Hepatocyte (in vitro differentiated cells): ENCODE data around the gene CHCHD4. TPM values are rescaled to one million over a fixed set of nuclear protein-coding genes. Genes with fewer than 3 reads are reported as not detected.

ENCODE experiments used
- DNase-seq: peaks from one replicate; pipeline ENCODE4 v3.0.0-alpha.2; 2016; ENCODE audit warnings: low spot score
- H2AFZ ChIP-seq: fragments of 200-600 bp; sonication (generic); 2 replicates; pipeline ENCODE4 v1.6.0; 2016; ENCODE audit warnings: antibody characterized with exemption, mild to moderate bottlenecking
- H3K27ac ChIP-seq: fragments of 200-600 bp; sonication (generic); 2 replicates; pipeline ENCODE4 v1.5.1; 2016; ENCODE audit warnings: mild to moderate bottlenecking
- H3K27me3 ChIP-seq: fragments of 200-600 bp; sonication (generic); 2 replicates; pipeline ENCODE4 v1.6.1; 2016
- H3K36me3 ChIP-seq: fragments of 200-600 bp; sonication (generic); replicated peaks from 2 replicates; pipeline ENCODE4 v1.5.1; 2016; ENCODE audit warnings: low read depth; ENCODE audit not compliant: insufficient read depth
- H3K4me1 ChIP-seq: fragments of 200-600 bp; sonication (generic); 2 replicates; pipeline ENCODE4 v1.5.1; 2016; ENCODE audit warnings: mild to moderate bottlenecking, moderate library complexity; ENCODE audit not compliant: insufficient read depth
- H3K4me2 ChIP-seq: fragments of 200-600 bp; sonication (generic); 2 replicates; pipeline ENCODE4 v1.6.0; 2016
- H3K4me3 ChIP-seq: fragments of 200-600 bp; sonication (generic); 2 replicates; pipeline ENCODE4 v1.5.1; 2016; ENCODE audit warnings: mild to moderate bottlenecking
- H3K79me2 ChIP-seq: fragments of 200-600 bp; sonication (generic); 2 replicates; pipeline ENCODE4 v1.6.0; 2017; ENCODE audit warnings: mild to moderate bottlenecking
- H3K9me2 ChIP-seq: fragments of 200-600 bp; sonication (generic); replicated peaks from 2 replicates; pipeline ENCODE4 v1.6.0; 2017; ENCODE audit warnings: mild to moderate bottlenecking; ENCODE audit not compliant: insufficient read depth
- H3K9me3 ChIP-seq: fragments of 200-600 bp; sonication (generic); 2 replicates; pipeline ENCODE4 v1.5.1; 2016; ENCODE audit warnings: low read depth, mild to moderate bottlenecking
- H4K20me1 ChIP-seq: fragments of 200-600 bp; sonication (generic); 2 replicates; pipeline ENCODE4 v1.6.0; 2016; ENCODE audit warnings: mild to moderate bottlenecking; ENCODE audit not compliant: insufficient read depth, poor library complexity, severe bottlenecking
- EZH2 ChIP-seq: fragments of 200-600 bp; sonication (generic); IDR thresholded peaks from 2 replicates; pipeline ENCODE4 v1.6.1; 2016; ENCODE audit warnings: antibody characterized with exemption, mild to moderate bottlenecking, borderline replicate concordance
- EZH2phosphoT487 ChIP-seq: fragments of 200-600 bp; sonication (generic); IDR thresholded peaks from one replicate; pipeline ENCODE4 v1.6.1; 2018; ENCODE audit warnings: antibody characterized with exemption, mild to moderate bottlenecking, low read depth, moderate library complexity; ENCODE audit not compliant: unreplicated experiment, severe bottlenecking
- WGBS: methylation state at CpG from one replicate; pipeline ENCODE4 v1.1.6; 2016; ENCODE audit warnings: low lambda C conversion rate; ENCODE audit errors: missing lambda C conversion rate; 5-methylcytosine and 5-hydroxymethylcytosine counted together
- polyA plus RNA-seq: library from polyadenylated mRNA; unstranded; fragments of >200 nt; fragmentation: Nextera tagmentation; extraction: Ambion mirVana; gene quantifications from 2 replicates; pipeline ENCODE4 v1.2.1, GENCODE V29; 2016
- total RNA-seq: library from RNA; depleted of rRNA; stranded (reverse); fragments of >200 nt; gene quantifications from 2 replicates; pipeline ENCODE4 v1.2.3, GENCODE V29; 2014
- TF ChIP-seq, protein P1 (sequence below): fragments of 200-600 bp; sonication (generic); IDR thresholded peaks from 2 replicates; pipeline ENCODE4 v1.5.1; 2016; ENCODE audit warnings: antibody characterized with exemption, mild to moderate bottlenecking; ENCODE audit not compliant: poor library complexity

The CHCHD4 gene
- total and polyA plus RNA-seq, 2 experiments from 2014 or later, result 15.2 to 22.8 TPM

DNA sequence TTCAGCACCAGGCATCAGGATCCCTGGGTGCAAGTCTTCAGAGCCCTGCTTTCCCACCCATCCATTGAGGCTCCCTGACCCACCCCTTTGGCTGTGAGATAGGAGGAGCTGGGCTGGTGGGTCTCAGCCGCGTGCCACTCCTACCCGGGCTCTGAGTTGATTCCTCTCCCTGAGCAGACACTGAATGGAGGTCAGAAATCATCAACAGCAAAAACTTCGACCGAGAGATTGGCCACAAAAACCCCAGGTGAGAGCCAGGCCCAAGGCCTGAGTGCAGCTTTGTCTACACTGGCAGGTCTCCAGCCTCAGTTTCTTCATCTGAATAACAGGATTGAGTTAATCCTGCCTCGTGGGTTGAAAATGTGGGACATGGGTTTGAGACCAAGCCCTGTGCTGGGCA is 8.0 kb upstream of the CHCHD4 start:
- TF ChIP-seq EZH2phosphoT487, result no peak
- no peak for TF ChIP-seq EZH2
- TF ChIP-seq, protein P1, sequence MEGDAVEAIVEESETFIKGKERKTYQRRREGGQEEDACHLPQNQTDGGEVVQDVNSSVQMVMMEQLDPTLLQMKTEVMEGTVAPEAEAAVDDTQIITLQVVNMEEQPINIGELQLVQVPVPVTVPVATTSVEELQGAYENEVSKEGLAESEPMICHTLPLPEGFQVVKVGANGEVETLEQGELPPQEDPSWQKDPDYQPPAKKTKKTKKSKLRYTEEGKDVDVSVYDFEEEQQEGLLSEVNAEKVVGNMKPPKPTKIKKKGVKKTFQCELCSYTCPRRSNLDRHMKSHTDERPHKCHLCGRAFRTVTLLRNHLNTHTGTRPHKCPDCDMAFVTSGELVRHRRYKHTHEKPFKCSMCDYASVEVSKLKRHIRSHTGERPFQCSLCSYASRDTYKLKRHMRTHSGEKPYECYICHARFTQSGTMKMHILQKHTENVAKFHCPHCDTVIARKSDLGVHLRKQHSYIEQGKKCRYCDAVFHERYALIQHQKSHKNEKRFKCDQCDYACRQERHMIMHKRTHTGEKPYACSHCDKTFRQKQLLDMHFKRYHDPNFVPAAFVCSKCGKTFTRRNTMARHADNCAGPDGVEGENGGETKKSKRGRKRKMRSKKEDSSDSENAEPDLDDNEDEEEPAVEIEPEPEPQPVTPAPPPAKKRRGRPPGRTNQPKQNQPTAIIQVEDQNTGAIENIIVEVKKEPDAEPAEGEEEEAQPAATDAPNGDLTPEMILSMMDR, result no peak
- Histone ChIP-seq H3K36me3 (no peaks in the 10 kb centered on the region), H3K9me3 (no peaks in the 10 kb centered on the region), H3K27me3 (no peaks in the 10 kb centered on the region), H3K4me1 (no peaks in the 10 kb centered on the region), H3K79me2 (peaks cover 24% of the 10 kb centered on the region), H3K27ac (no peak overlapping the region), H2AFZ (no peak overlapping the region), H3K9me2 (no peaks in the 10 kb centered on the region), H3K4me3 (no peak overlapping the region), H4K20me1 (peaks cover 5% of the 10 kb centered on the region), H3K4me2 (no peak overlapping the region)
- WGBS, result 100% methylated on average over 6 of the region's 6 CpGs
- DNase-seq, result no peak

DNA sequence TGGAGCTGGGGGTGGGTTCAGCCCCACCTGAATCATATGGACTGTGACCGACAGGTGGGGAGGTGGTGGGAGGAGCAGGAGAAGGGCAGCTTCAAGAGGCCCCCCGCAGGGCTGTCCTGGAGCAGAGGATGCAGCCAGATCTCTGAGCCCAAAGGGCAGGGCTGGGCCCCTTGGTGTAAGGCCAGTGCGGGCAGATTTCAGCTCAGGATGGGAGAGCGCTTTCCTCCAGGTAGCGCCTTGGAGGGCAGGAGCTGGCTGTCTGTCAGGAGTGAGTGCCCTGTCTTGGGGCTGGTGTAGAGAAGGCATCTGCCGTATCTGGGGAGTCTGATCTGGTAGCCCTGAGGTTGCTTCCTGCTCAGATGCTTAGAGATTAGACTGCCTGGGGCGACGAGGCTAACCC is 7.5 kb upstream of the CHCHD4 start:
- Histone ChIP-seq H3K79me2 (peaks cover 29% of the 10 kb centered on the region), H3K9me2 (no peaks in the 10 kb centered on the region), H2AFZ (no peak overlapping the region), H3K27me3 (no peaks in the 10 kb centered on the region), H3K4me2 (no peak overlapping the region), H3K4me3 (no peak overlapping the region), H3K36me3 (no peaks in the 10 kb centered on the region), H3K27ac (no peak overlapping the region), H4K20me1 (peaks cover 10% of the 10 kb centered on the region), H3K9me3 (no peaks in the 10 kb centered on the region), H3K4me1 (no peaks in the 10 kb centered on the region)
- 89% methylated on average over 8 of the region's 8 CpGs for WGBS
- no peak for TF ChIP-seq EZH2phosphoT487
- no peak for DNase-seq

DNA sequence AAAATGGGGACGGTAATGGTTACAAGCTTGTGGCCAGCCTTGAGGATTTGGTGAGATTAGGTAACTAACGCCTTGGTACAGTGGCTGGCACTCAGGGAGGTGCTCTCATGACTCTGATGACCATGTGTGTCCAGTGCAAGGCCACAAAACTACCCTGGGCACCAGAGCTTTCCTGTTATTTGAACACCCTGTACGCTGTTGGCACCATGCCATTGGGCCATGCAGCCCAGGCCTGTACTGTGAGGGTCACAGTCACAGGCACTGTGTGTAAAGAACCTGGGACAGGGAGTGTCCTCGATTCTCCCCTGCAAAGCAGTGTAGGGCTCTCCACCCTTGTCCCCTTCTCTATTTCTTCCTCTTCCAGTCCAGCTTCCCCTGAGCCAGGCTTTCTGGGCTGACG is 6.5 kb upstream of the CHCHD4 start:
- Histone ChIP-seq H4K20me1 (peaks cover 20% of the 10 kb centered on the region), H3K27me3 (no peaks in the 10 kb centered on the region), H3K36me3 (no peaks in the 10 kb centered on the region), H3K4me2 (no peak overlapping the region), H3K27ac (no peak overlapping the region), H3K4me3 (no peak overlapping the region), H3K9me2 (no peaks in the 10 kb centered on the region), H3K4me1 (peaks cover 6% of the 10 kb centered on the region), H3K79me2 (peaks cover 39% of the 10 kb centered on the region), H2AFZ (no peak overlapping the region), H3K9me3 (no peaks in the 10 kb centered on the region)
- DNase-seq, result no peak
- no peak for TF ChIP-seq EZH2
- TF ChIP-seq, protein P1, result no peak
- TF ChIP-seq EZH2phosphoT487, result no peak
- WGBS, result 76% methylated on average over 5 of the region's 5 CpGs

DNA sequence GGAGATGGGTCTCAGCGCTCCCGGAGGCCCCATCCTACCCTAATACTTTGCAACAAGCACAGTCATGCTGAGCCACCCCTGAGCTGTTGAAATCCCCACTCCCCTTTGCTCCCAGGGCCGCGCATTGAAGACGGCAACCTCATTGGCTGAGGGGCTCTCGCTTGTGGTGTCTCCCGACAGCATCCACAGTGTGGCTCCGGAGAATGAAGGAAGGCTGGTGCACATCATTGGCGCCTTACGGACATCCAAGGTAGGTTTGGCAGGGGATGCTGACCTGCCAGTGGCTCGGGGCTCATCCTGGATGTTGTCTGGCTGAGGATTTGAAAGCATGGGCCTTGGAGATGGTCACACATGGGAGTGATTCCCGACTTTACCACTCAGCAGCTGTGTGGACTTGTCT is 6.0 kb upstream of the CHCHD4 start:
- peaks cover 9% of the 10 kb centered on the region for H3K4me1 ChIP-seq
- H4K20me1 ChIP-seq, result peaks cover 22% of the 10 kb centered on the region
- H3K36me3 ChIP-seq, result no peaks in the 10 kb centered on the region
- 95% methylated on average over 12 of the region's 12 CpGs for WGBS
- no peak for TF ChIP-seq EZH2
- TF ChIP-seq EZH2phosphoT487, result no peak
- TF ChIP-seq, protein P1, result no peak
- no peak overlapping the region for H3K27ac ChIP-seq
- no peak overlapping the region for H3K4me3 ChIP-seq
- H3K9me2 ChIP-seq, result no peaks in the 10 kb centered on the region
- no peak overlapping the region for H2AFZ ChIP-seq
- no peaks in the 10 kb centered on the region for H3K27me3 ChIP-seq
- no peaks in the 10 kb centered on the region for H3K9me3 ChIP-seq
- no peak overlapping the region for H3K4me2 ChIP-seq
- no peak for DNase-seq
- H3K79me2 ChIP-seq, result peaks cover 41% of the 10 kb centered on the region
